ENCODE data around the gene GSTT4.
"Not testable (repeated sequence)": the region's sequence is repeated elsewhere in the genome, so short reads cannot be mapped to it uniquely, and the experiment has no call there.

Gene GSTT4

GRCh38 chr22:23949764-23950163, 55.5 kb downstream of the GSTT4 start:
- DNase-seq, result not testable (repeated sequence)

All from OCI-M1 (cell line).